Thoracic aorta (tissue), 2 donors: ENCODE data around the gene FXYD7. TPM values are rescaled to one million over a fixed set of nuclear protein-coding genes. Genes with fewer than 3 reads are reported as not detected.

ENCODE experiments used
- ATAC-seq: fragments of 150-250 bp; one replicate; pipeline ENCODE4 v1.8.0; 2017; ENCODE audit warnings: low read depth; ENCODE audit not compliant: insufficient number of reproducible peaks, low FRiP score
- DNase-seq: peaks from one replicate; pipeline ENCODE4 v3.0.0-alpha.2; 2020; ENCODE audit warnings: low spot score
- H3K27ac ChIP-seq, 2 donors: fragments of 200-600 bp; sonication (generic); 1 replicate in 1 of 2; 2 replicates in 1 of 2; pipeline ENCODE4 v1.5.1; 2016; ENCODE audit warnings: mild to moderate bottlenecking in 2 of 2, moderate library complexity in 2 of 2
- H3K27me3 ChIP-seq: fragments of 200-600 bp; sonication (generic); replicated peaks from 2 replicates; pipeline ENCODE4 v1.6.0; 2016; ENCODE audit warnings: mild to moderate bottlenecking; ENCODE audit not compliant: insufficient read depth
- H3K36me3 ChIP-seq: fragments of 200-600 bp; sonication (generic); one replicate; pipeline ENCODE4 v1.5.1; 2016
- H3K4me1 ChIP-seq, 2 donors: fragments of 200-600 bp; sonication (generic); 1 replicate in 1 of 2; 2 replicates in 1 of 2; pipeline versions ENCODE4 v1.5.1 to v1.6.0; 2016; ENCODE audit warnings: low read depth in 2 of 2, mild to moderate bottlenecking in 1 of 2; ENCODE audit not compliant: control insufficient read depth in 1 of 2
- H3K4me3 ChIP-seq: fragments of 200-600 bp; sonication (generic); 2 replicates; pipeline ENCODE4 v1.5.1; 2016; ENCODE audit warnings: mild to moderate bottlenecking
- H3K9me3 ChIP-seq: fragments of 200-600 bp; sonication (generic); 2 replicates; pipeline ENCODE4 v1.5.1; 2016
- total RNA-seq, 2 donors: library from RNA; depleted of rRNA; stranded (reverse); fragments of >200 nt; gene quantifications; one replicate each; pipeline versions ENCODE4 v1.1.0 to v1.2.3, GENCODE V29; 2016
- TF ChIP-seq, protein P1 (sequence below): fragments of 200-600 bp; sonication (generic); IDR thresholded peaks from one replicate; pipeline ENCODE4 v1.5.1; 2019; ENCODE audit warnings: antibody characterized with exemption

FXYD7 gene, protein sequence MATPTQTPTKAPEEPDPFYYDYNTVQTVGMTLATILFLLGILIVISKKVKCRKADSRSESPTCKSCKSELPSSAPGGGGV
- total RNA-seq, result not detected

DNA sequence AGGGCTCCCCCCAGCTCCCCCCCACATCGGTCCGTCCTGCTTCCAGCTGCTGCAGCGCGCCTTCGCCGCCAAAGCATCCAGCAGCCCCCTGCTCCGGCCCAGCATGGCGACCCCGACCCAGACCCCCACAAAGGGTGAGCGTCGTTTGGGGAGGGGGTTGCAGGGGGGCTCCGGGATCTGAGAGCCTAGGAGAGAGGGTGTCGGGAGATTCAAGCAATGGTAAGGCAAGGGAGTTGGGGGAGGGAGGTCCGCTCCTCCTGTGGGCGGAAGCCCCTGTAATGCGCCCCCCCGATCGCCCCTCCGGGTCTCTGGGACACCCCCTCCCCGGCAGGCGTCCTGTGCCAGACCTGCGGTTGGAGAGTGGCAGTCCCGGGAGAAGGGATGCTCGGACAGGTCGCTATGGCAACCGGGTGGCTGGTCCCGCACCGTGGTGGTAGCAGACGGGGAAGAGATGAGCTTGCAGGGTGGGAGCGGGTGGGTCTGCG, at the start of gene FXYD7:
TSS of gene FXYD7 (plus strand) at position 25 of the 485 bp plus-strand sequence. CDS start at position 104, 79 bp downstream.
- H3K4me3 ChIP-seq, result peak within 1 kb of the TSS; percentile 24
- no peaks in the 10 kb centered on the region for H3K9me3 ChIP-seq
- H3K4me1 ChIP-seq, result peaks cover 17 to 31% of the 10 kb centered on the region in 2 donors
- TF ChIP-seq, protein P1, sequence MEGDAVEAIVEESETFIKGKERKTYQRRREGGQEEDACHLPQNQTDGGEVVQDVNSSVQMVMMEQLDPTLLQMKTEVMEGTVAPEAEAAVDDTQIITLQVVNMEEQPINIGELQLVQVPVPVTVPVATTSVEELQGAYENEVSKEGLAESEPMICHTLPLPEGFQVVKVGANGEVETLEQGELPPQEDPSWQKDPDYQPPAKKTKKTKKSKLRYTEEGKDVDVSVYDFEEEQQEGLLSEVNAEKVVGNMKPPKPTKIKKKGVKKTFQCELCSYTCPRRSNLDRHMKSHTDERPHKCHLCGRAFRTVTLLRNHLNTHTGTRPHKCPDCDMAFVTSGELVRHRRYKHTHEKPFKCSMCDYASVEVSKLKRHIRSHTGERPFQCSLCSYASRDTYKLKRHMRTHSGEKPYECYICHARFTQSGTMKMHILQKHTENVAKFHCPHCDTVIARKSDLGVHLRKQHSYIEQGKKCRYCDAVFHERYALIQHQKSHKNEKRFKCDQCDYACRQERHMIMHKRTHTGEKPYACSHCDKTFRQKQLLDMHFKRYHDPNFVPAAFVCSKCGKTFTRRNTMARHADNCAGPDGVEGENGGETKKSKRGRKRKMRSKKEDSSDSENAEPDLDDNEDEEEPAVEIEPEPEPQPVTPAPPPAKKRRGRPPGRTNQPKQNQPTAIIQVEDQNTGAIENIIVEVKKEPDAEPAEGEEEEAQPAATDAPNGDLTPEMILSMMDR, result no peak
- H3K27me3 ChIP-seq, result no peaks in the 10 kb centered on the region
- no peak for ATAC-seq
- no peak within 1 kb of the TSS for H3K27ac ChIP-seq
- H3K36me3 ChIP-seq, result no peaks in the 10 kb centered on the region
- no peak for DNase-seq

DNA sequence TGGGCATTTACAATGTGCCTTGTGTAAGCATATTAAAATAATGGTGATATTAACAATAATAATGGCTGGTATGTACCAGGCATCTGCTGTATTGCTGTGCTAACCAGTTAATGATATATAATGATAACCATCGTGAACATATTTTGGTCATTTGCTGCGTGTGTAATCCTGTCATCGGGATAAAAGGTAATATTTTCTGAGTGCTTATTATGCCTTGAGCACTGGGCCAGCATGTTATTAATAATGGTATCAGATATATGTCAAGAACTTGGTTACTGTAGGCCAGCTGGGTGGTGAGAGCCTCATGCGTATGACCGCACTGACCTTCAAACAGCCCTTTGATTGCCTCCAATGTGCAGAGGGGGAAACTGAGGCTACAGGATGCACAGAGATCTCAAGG, 49.6 kb upstream of the FXYD7 start:
- no peaks in the 10 kb centered on the region for H3K36me3 ChIP-seq
- no peaks in the 10 kb centered on the region for H3K9me3 ChIP-seq
- H3K27me3 ChIP-seq, result no peaks in the 10 kb centered on the region
- ATAC-seq (no peak), DNase-seq (no peak)
- no peak overlapping the region for H3K4me3 ChIP-seq
- no peak overlapping the region for H3K27ac ChIP-seq
- TF ChIP-seq, protein P1, result no peak
- peaks cover 0 to 5% of the 10 kb centered on the region in 2 donors for H3K4me1 ChIP-seq

DNA sequence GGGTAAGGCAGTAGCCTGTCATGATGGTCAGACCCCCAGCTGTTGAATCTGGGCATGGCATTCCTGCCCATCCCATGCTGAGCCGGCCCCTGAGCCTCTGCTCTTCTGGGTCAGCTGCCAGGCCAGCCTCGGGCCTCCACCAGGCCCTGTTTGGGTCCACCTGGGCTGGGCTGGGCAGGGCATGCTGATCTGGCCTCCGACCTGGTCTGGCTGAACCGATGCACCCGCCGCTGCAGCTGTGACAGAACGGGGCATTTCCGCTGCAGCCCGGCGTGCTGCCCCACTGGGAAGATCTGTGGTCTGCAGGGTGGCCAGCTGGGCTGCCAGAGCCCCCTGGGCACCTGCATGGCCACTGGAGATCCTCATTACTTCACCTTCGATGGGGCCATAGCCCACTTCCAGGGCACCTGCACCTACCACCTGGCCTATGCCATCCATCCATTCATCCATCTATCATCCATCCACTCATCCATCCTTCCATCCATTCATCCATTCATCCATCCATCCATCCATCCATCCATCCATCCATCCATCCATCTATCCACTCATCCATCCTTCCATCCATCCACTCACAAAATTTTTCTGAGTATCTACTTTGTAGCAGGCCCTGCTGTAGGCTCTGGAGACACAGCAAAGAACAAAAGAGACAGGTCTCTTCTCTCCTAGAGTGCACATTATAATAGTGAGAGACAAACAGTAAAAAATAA, 49.0 kb upstream of the FXYD7 start:
- H3K27ac ChIP-seq, result no peak overlapping the region
- ATAC-seq, result no peak

DNA sequence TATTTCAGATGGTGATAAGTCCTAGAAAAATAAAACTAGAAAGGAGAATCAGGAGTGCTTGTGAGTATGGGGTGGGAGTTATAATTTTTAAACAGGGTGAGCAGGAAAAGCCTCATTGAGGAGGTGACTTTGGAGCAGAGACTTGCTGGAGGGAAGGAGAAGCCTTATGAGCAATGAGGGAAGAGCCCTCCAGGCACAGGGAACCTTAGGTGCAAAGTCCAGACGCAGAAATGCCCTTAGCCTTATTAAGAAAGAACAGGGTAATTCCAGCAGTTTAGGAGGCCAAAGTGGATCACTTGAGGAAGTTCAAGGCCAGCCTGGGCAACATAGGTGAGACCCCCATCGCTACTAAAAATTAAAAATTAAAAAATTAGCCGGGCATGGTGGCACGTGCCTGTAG, 48.4 kb upstream of the FXYD7 start:
- H3K27me3 ChIP-seq, result no peaks in the 10 kb centered on the region
- TF ChIP-seq, protein P1, result no peak
- no peak overlapping the region for H3K27ac ChIP-seq
- ATAC-seq, result no peak
- H3K4me1 ChIP-seq, result peaks cover 0 to 5% of the 10 kb centered on the region in 2 donors
- DNase-seq, result no peak
- no peak overlapping the region for H3K4me3 ChIP-seq
- H3K36me3 ChIP-seq, result no peaks in the 10 kb centered on the region
- H3K9me3 ChIP-seq, result no peaks in the 10 kb centered on the region

More for the DNA sequence above, 49.0 kb upstream of the FXYD7 start:
- no peaks in the 10 kb centered on the region for H3K27me3 ChIP-seq
- peaks cover 0 to 5% of the 10 kb centered on the region in 2 donors for H3K4me1 ChIP-seq
- no peaks in the 10 kb centered on the region for H3K36me3 ChIP-seq
- H3K4me3 ChIP-seq, result no peak overlapping the region
- no peaks in the 10 kb centered on the region for H3K9me3 ChIP-seq
- DNase-seq, result no peak
- TF ChIP-seq, protein P1, result no peak

DNA sequence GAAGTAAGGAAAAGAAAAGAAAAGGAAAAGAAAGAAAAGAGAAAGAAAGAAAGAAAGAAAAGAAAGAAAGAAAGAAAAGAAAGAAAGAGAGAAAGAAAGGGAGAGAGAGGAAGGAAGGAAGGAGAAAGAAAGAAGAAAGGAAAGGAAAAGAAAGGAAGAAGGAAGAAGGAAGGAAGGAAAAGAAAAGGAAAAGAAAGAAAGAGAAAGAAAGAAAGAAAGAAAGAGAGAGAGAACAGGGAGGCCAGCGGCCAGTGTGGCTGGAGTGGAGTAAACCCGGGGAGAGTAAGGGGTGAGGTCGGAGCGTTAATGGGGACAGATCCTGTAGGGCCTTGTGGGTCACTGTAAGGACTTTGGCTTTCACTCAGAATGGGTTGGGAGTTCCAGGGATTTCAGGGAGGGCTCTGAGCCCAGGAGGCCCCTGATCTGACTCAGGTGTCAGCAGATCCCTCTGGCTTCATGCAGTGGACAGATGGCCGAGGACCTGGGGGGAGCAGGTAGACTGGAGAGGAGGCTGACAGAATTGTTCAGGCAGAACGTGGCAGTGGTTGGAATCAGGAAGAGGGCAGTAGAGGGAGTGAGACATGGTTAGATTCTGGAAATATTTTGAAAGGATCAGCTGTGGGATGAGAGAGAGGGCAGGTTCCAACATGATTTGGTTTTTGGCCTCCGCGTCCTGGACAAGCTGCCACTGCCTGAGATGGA, 47.2 kb upstream of the FXYD7 start:
- no peak overlapping the region for H3K27ac ChIP-seq

More for the DNA sequence above, 47.2 kb upstream of the FXYD7 start:
- Histone ChIP-seq H3K4me1 (peaks cover 0 to 3% of the 10 kb centered on the region in 2 donors), H3K9me3 (no peaks in the 10 kb centered on the region), H3K27me3 (no peaks in the 10 kb centered on the region), H3K4me3 (no peak overlapping the region), H3K36me3 (no peaks in the 10 kb centered on the region)
- TF ChIP-seq, protein P1, result no peak
- DNase-seq, result no peak
- ATAC-seq, result no peak
